ENCODE measurements around the gene TSPEAR.

GRCh38 chr21:44459712-44460440 is 251.5 kb downstream of the TSPEAR start:
- TF ChIP-seq, protein P1, sequence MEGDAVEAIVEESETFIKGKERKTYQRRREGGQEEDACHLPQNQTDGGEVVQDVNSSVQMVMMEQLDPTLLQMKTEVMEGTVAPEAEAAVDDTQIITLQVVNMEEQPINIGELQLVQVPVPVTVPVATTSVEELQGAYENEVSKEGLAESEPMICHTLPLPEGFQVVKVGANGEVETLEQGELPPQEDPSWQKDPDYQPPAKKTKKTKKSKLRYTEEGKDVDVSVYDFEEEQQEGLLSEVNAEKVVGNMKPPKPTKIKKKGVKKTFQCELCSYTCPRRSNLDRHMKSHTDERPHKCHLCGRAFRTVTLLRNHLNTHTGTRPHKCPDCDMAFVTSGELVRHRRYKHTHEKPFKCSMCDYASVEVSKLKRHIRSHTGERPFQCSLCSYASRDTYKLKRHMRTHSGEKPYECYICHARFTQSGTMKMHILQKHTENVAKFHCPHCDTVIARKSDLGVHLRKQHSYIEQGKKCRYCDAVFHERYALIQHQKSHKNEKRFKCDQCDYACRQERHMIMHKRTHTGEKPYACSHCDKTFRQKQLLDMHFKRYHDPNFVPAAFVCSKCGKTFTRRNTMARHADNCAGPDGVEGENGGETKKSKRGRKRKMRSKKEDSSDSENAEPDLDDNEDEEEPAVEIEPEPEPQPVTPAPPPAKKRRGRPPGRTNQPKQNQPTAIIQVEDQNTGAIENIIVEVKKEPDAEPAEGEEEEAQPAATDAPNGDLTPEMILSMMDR (IDR thresholded peaks at IDR 0.05) = no peak
- no peak for TF ChIP-seq POLR2A (IDR thresholded peaks at IDR 0.05)
